ENCODE results near the gene GALNT11.
"Not testable (repeated sequence)": the region's sequence is repeated elsewhere in the genome, so short reads cannot be mapped to it uniquely, and the experiment has no call there.

Gene GALNT11

GRCh38 chr7:152025077-152025936 is at the start of gene GALNT11:
Gene GALNT11 (plus strand): TSS chr7:152025674. CDS start chr7:152094228, 68,554 bp downstream.
- peak; percentile 89 for DNase-seq

- no peak for DNase-seq
Measured at GRCh38 chr7:151978616-151979015, 46.9 kb upstream of the GALNT11 start.

GRCh38 chr7:151981223-151981622 is 44.3 kb upstream of the GALNT11 start:
- DNase-seq = no peak

- no peak for DNase-seq
Measured at GRCh38 chr7:151982806-151983205, 42.7 kb upstream of the GALNT11 start.

GRCh38 chr7:151984612-151985011 is 40.9 kb upstream of the GALNT11 start:
- DNase-seq = no peak

- no peak for DNase-seq
Measured at GRCh38 chr7:151987748-151988529, 37.5 kb upstream of the GALNT11 start.

- DNase-seq = peak; percentile 16
Measured at GRCh38 chr7:151992375-151992774, 33.1 kb upstream of the GALNT11 start.

- peak; percentile 37 for DNase-seq
Measured at GRCh38 chr7:151993977-151994676, 31.3 kb upstream of the GALNT11 start.

GRCh38 chr7:151999424-152000090 is 25.9 kb upstream of the GALNT11 start:
- no peak for DNase-seq

- DNase-seq = no peak
Measured at GRCh38 chr7:152000191-152000590, 25.3 kb upstream of the GALNT11 start.

GRCh38 chr7:152006336-152006735 is 19.1 kb upstream of the GALNT11 start:
- DNase-seq = no peak

- no peak for DNase-seq
Measured at GRCh38 chr7:152011860-152012259, 13.6 kb upstream of the GALNT11 start.

- no peak for DNase-seq
Measured at GRCh38 chr7:152013230-152013629, 12.2 kb upstream of the GALNT11 start.

GRCh38 chr7:152013974-152014373 is 11.5 kb upstream of the GALNT11 start:
- DNase-seq = no peak

- no peak for DNase-seq
Measured at GRCh38 chr7:152014722-152015121, 10.8 kb upstream of the GALNT11 start.

- no peak for DNase-seq
Measured at GRCh38 chr7:152015600-152015999, 9.9 kb upstream of the GALNT11 start.

- DNase-seq = no peak
Measured at GRCh38 chr7:152016947-152017346, 8.5 kb upstream of the GALNT11 start.

- not testable (repeated sequence) for DNase-seq
Measured at GRCh38 chr7:152017683-152018082, 7.8 kb upstream of the GALNT11 start.

GRCh38 chr7:152021740-152022139 is 3.7 kb upstream of the GALNT11 start:
- DNase-seq = not testable (repeated sequence)

GRCh38 chr7:152025937-152026890 is 740 bp downstream of the GALNT11 start:
- no peak for DNase-seq
